Naive thymus-derived CD4-positive, alpha-beta T cell (primary cell): ENCODE measurements around the gene SARNP. TPM values are rescaled to one million over a fixed set of nuclear protein-coding genes. Genes with fewer than 3 reads are reported as not detected.

Experiments
- ATAC-seq: fragments of 150-1000 bp; cut with Tn5 transposase; 2 replicates; pipeline ENCODE4 v1.10.0; 2021; ENCODE audit warnings: mild to moderate bottlenecking, moderate library complexity
- CTCF ChIA-PET: fragments of 350-600 bp; sonication (Branson Sonifier 250); formaldehyde crosslinking; loops from one replicate; lab custom pipeline; 2021; ENCODE audit warnings: antibody characterized with exemption; lab: Charles Lee
- POLR2A ChIA-PET: fragments of 350-600 bp; sonication (Branson Sonifier 250); formaldehyde crosslinking; loops from one replicate; lab custom pipeline; 2021; ENCODE audit warnings: antibody characterized with exemption, inconsistent platforms; lab: Charles Lee
- DNase-seq, 9 donors: peaks; one replicate each; pipeline versions ENCODE4 v3.0.0 to v3.0.0-alpha.2; 2020 to 2022; ENCODE audit warnings: mixed read lengths in 1 of 9
- H3K27ac ChIP-seq: one replicate; pipeline ENCODE4 v1.7.0; 2013; ENCODE audit warnings: mild to moderate bottlenecking, low read depth, low read length, moderate library complexity
- H3K27me3 ChIP-seq, 2 donors: one replicate each; pipeline ENCODE4 v1.7.0; 2013; ENCODE audit warnings: low read length in 2 of 2, mild to moderate bottlenecking in 2 of 2, moderate library complexity in 2 of 2; ENCODE audit not compliant: control insufficient read depth in 2 of 2, insufficient read depth in 2 of 2
- H3K36me3 ChIP-seq, 3 experiments: 1 replicate in 2 of 3; 2 replicates in 1 of 3; pipeline ENCODE4 v1.7.0; 2013; ENCODE audit warnings: low read length in 3 of 3, mild to moderate bottlenecking in 3 of 3, moderate library complexity in 1 of 3; ENCODE audit not compliant: insufficient read depth in 3 of 3, control insufficient read depth in 2 of 3
- H3K4me1 ChIP-seq, 2 donors: one replicate each; pipeline ENCODE4 v1.7.0; 2013; ENCODE audit warnings: low read length in 2 of 2, mild to moderate bottlenecking in 2 of 2, moderate library complexity in 1 of 2; ENCODE audit not compliant: control insufficient read depth in 2 of 2, insufficient read depth in 2 of 2
- H3K4me3 ChIP-seq: 2 replicates; pipeline ENCODE4 v1.7.0; 2013; ENCODE audit warnings: mild to moderate bottlenecking, low read length
- H3K9me3 ChIP-seq, 3 experiments: 1 replicate in 2 of 3; 2 replicates in 1 of 3; pipeline ENCODE4 v1.7.0; 2013; ENCODE audit warnings: low read length in 3 of 3; ENCODE audit not compliant: control insufficient read depth in 2 of 3
- H3K27ac Mint-ChIP-seq, 9 donors: one replicate each; pipeline ENCODE4 v1.8.0; 2020 to 2022; ENCODE audit warnings: mixed read lengths in 9 of 9, mild to moderate bottlenecking in 8 of 9, moderate library complexity in 5 of 9, inconsistent platforms in 2 of 9
- H3K27me3 Mint-ChIP-seq, 5 donors: one replicate each; pipeline ENCODE4 v1.8.0; 2021 to 2022; ENCODE audit warnings: mixed read lengths in 5 of 5, mild to moderate bottlenecking in 1 of 5
- H3K36me3 Mint-ChIP-seq, 5 donors: one replicate each; pipeline ENCODE4 v1.8.0; 2020 to 2022; ENCODE audit warnings: mixed read lengths in 5 of 5, mild to moderate bottlenecking in 3 of 5, inconsistent platforms in 1 of 5
- H3K4me1 Mint-ChIP-seq, 7 donors: one replicate each; pipeline ENCODE4 v1.8.0; 2020 to 2022; ENCODE audit warnings: mixed read lengths in 7 of 7, mild to moderate bottlenecking in 3 of 7, inconsistent platforms in 1 of 7
- H3K4me3 Mint-ChIP-seq, 10 donors: one replicate each; pipeline ENCODE4 v1.8.0; 2020 to 2022; ENCODE audit warnings: mild to moderate bottlenecking in 10 of 10, mixed read lengths in 10 of 10, moderate library complexity in 6 of 10, inconsistent platforms in 2 of 10
- H3K9me3 Mint-ChIP-seq, 11 donors: one replicate each; pipeline ENCODE4 v1.8.0; 2020 to 2022; ENCODE audit warnings: mixed read lengths in 11 of 11, mild to moderate bottlenecking in 4 of 11, inconsistent platforms in 1 of 11, moderate library complexity in 1 of 11
- intact Hi-C, 2 donors: fragments of 100-400 bp; cut with micrococcal nuclease; formaldehyde crosslinking; loops; one replicate each; pipeline ENCODE4 v1.15.1; 2023
- polyA plus RNA-seq, 2 donors: library from polyadenylated mRNA; unstranded; fragments of 300-500 nt; fragmentation: Illumina TruSeq; gene quantifications; one replicate each; pipeline ENCODE4 v1.2.3, GENCODE V29; 2021
- total RNA-seq, 6 experiments: library from RNA in 5 of 6; stranded (reverse) in 5 of 6; gene quantifications; 1 replicate in 5 of 6; 2 replicates in 1 of 6; pipeline ENCODE4 v1.2.3 and lab custom pipeline; 2021 to 2026

The SARNP gene
- total and polyA plus RNA-seq, 7 experiments from 2014 or later = 28.0 to 115 (median 43.5) TPM

GRCh38 chr12:55742719-55743405 lies 74.7 kb downstream of the SARNP start, which contains the start of gene GDF11:
Gene GDF11, plus strand, starts transcription at chr12:55743122. Its CDS starts 195 bp downstream, at chr12:55743317.
- Histone ChIP-seq H3K4me3 (peak within 1 kb of the TSS; percentile 78), H3K4me1 (peaks cover 9 to 24% of the 10 kb centered on the region in 2 donors), H3K27ac (peak within 1 kb of the TSS; percentile 71), H3K27me3 (no peaks in the 10 kb centered on the region), H3K36me3 (peaks cover 0 to 3% (median 0%) of the 10 kb centered on the region in 3 experiments), H3K9me3 (no peaks in the 10 kb centered on the region)
- peaks cover 34 to 54% (median 44%) of the 10 kb centered on the region in 7 donors for H3K4me1 Mint-ChIP-seq
- ChIA-PET CTCF (interaction anchor here (0.9 to 1.3 kb wide), 2 partner anchors 50 to 384 kb away, joined by 3 read pairs; no protein-coding TSS in a partner anchor), POLR2A (interaction anchor here (0.6 to 3.0 kb wide), 17 partner anchors 9 to 596 kb away, joined by 3 to 13 read pairs (median 4); partner anchors contain the start of genes IL23A, ORMDL2, PYM1 and RAB5B)
- no peaks in the 10 kb centered on the region for H3K9me3 Mint-ChIP-seq
- H3K36me3 Mint-ChIP-seq = peaks cover 0 to 2% (median 0%) of the 10 kb centered on the region in 5 donors
- peak within 1 kb of the TSS; percentile 90 to 96 (median 94) for H3K4me3 Mint-ChIP-seq
- intact Hi-C loops = loop anchor here (1.0 kb wide), 2 partner anchors 230 to 298 kb away; partner anchors contain the start of gene RPS26 (in 1 of the 2)
- peak; percentile 40 to 79 (median 62) for DNase-seq
- peak within 1 kb of the TSS; percentile 78 to 96 (median 85) for H3K27ac Mint-ChIP-seq
- H3K27me3 Mint-ChIP-seq = peaks cover 0 to 8% (median 0%) of the 10 kb centered on the region in 5 donors
- ATAC-seq = peak; percentile 74

GRCh38 chr12:55741931-55742680 lies 75.4 kb downstream of the SARNP start:
- POLR2A ChIA-PET = interaction anchor here (0.6 to 2.4 kb wide), 10 partner anchors 12 to 523 kb away, joined by 3 to 10 read pairs (median 4); no protein-coding TSS in a partner anchor
- DNase-seq = no peak
- H3K4me3 Mint-ChIP-seq = peak overlapping the region; percentile 69 to 92 (median 84)
- Histone ChIP-seq H3K4me1 (peaks cover 15 to 31% of the 10 kb centered on the region in 2 donors), H3K36me3 (peaks cover 0 to 3% (median 0%) of the 10 kb centered on the region in 3 experiments), H3K4me3 (peak overlapping the region; percentile 42), H3K9me3 (no peaks in the 10 kb centered on the region), H3K27me3 (no peaks in the 10 kb centered on the region), H3K27ac (peak overlapping the region; percentile 71)
- intact Hi-C loops = no loop called here
- peaks cover 41 to 59% (median 48%) of the 10 kb centered on the region in 7 donors for H3K4me1 Mint-ChIP-seq
- no peak for ATAC-seq
- H3K27ac Mint-ChIP-seq = peak overlapping the region; percentile 78 to 96 (median 83)
- H3K9me3 Mint-ChIP-seq = no peaks in the 10 kb centered on the region
- H3K27me3 Mint-ChIP-seq = peaks cover 0 to 8% (median 0%) of the 10 kb centered on the region in 5 donors
- CTCF ChIA-PET = interaction anchor here (0.5 to 1.1 kb wide), 6 partner anchors 10 to 202 kb away, joined by 3 to 4 read pairs (median 3); no protein-coding TSS in a partner anchor
- no peaks in the 10 kb centered on the region for H3K36me3 Mint-ChIP-seq

GRCh38 chr12:55739025-55739378 lies 78.5 kb downstream of the SARNP start:
- POLR2A ChIA-PET = interaction anchor here (0.6 to 4.3 kb wide), 29 partner anchors 9 to 483 kb away, joined by 3 to 31 read pairs (median 5); partner anchors contain the start of genes BLOC1S1, CD63, DNAJC14 and ORMDL2
- no peak for ATAC-seq
- peaks cover 27 to 45% (median 30%) of the 10 kb centered on the region in 7 donors for H3K4me1 Mint-ChIP-seq
- peaks cover 15 to 20% of the 10 kb centered on the region in 2 donors for H3K4me1 ChIP-seq
- H3K36me3 Mint-ChIP-seq = no peaks in the 10 kb centered on the region
- H3K27ac Mint-ChIP-seq = peak overlapping the region in 8 of 9 donors; percentile 89 to 96 (median 92)
- H3K4me3 ChIP-seq = peak overlapping the region; percentile 91
- no peaks in the 10 kb centered on the region for H3K27me3 ChIP-seq
- DNase-seq = no peak
- peaks cover 0 to 8% (median 0%) of the 10 kb centered on the region in 5 donors for H3K27me3 Mint-ChIP-seq
- H3K9me3 Mint-ChIP-seq = no peaks in the 10 kb centered on the region
- peak overlapping the region; percentile 74 to 94 (median 89) for H3K4me3 Mint-ChIP-seq
- CTCF ChIA-PET = interaction anchor here (0.5 to 4.9 kb wide), 32 partner anchors 8 to 451 kb away, joined by 3 to 46 read pairs (median 6); partner anchors contain the start of genes BLOC1S1, CD63, DNAJC14 and ORMDL2
- intact Hi-C loops = loop anchor here (1.0 to 10.0 kb wide), 8 partner anchors 22 to 562 kb away; partner anchors contain the start of genes BLOC1S1 (in 1 of the 2), CS (in 1 of the 2), PA2G4 (in 1 of the 2) and PYM1 (in 1 of the 2)
- no peak overlapping the region for H3K27ac ChIP-seq
- H3K36me3 ChIP-seq = peaks cover 0 to 3% (median 0%) of the 10 kb centered on the region in 3 experiments
- H3K9me3 ChIP-seq = no peaks in the 10 kb centered on the region

- intact Hi-C loops = loop anchor here (1.0 to 10.0 kb wide), 22 partner anchors 8 to 726 kb away; partner anchors contain the start of genes PA2G4 (in 2 of the 2), PYM1 (in 2 of the 2), RPS26 (in 2 of the 2) and SMARCC2 (in 2 of the 2)
- H3K9me3 Mint-ChIP-seq = no peaks in the 10 kb centered on the region
- H3K27me3 Mint-ChIP-seq = peaks cover 0 to 8% (median 0%) of the 10 kb centered on the region in 5 donors
- ATAC-seq (peak; percentile 79), DNase-seq (peak in 8 of 9 donors; percentile 69 to 88 (median 81))
- H3K9me3 ChIP-seq = no peaks in the 10 kb centered on the region
- H3K4me1 Mint-ChIP-seq = peaks cover 26 to 43% (median 29%) of the 10 kb centered on the region in 7 donors
- no peaks in the 10 kb centered on the region for H3K36me3 Mint-ChIP-seq
- ChIA-PET POLR2A (interaction anchor here (0.6 to 4.3 kb wide), 33 partner anchors 9 to 622 kb away, joined by 3 to 31 read pairs (median 4); partner anchors contain the start of genes BLOC1S1, CD63, DNAJC14 and ORMDL2), CTCF (interaction anchor here (0.5 to 4.9 kb wide), 43 partner anchors 9 to 687 kb away, joined by 3 to 46 read pairs (median 5); partner anchors contain the start of genes ANKRD52, BLOC1S1, CD63 and DNAJC14)
- H3K27ac ChIP-seq = peak overlapping the region; percentile 76
- peak overlapping the region; percentile 74 to 94 (median 89) for H3K4me3 Mint-ChIP-seq
- peak overlapping the region; percentile 86 to 96 (median 92) for H3K27ac Mint-ChIP-seq
- peaks cover 0 to under 1% (median 0%) of the 10 kb centered on the region in 3 experiments for H3K36me3 ChIP-seq
- H3K4me3 ChIP-seq = peak overlapping the region; percentile 91
- H3K27me3 ChIP-seq = no peaks in the 10 kb centered on the region
- H3K4me1 ChIP-seq = peaks cover 15 to 18% of the 10 kb centered on the region in 2 donors
Observed at GRCh38 chr12:55738123-55739024, 79.2 kb downstream of the SARNP start.

- peak overlapping the region; percentile 76 for H3K27ac ChIP-seq
- Mint-ChIP-seq H3K27ac (peak overlapping the region; percentile 86 to 96 (median 92)), H3K4me1 (peaks cover 24 to 40% (median 27%) of the 10 kb centered on the region in 7 donors), H3K4me3 (peak overlapping the region; percentile 74 to 94 (median 89)), H3K9me3 (no peaks in the 10 kb centered on the region), H3K27me3 (peaks cover 0 to 7% (median 0%) of the 10 kb centered on the region in 5 donors), H3K36me3 (no peaks in the 10 kb centered on the region)
- ATAC-seq = no peak
- ChIA-PET CTCF (interaction anchor here (0.6 to 4.9 kb wide), 29 partner anchors 8 to 687 kb away, joined by 3 to 46 read pairs (median 6); partner anchors contain the start of genes ANKRD52, BLOC1S1, CD63 and DNAJC14), POLR2A (interaction anchor here (0.8 to 4.3 kb wide), 22 partner anchors 8 to 622 kb away, joined by 3 to 31 read pairs (median 4); partner anchors contain the start of genes BLOC1S1, CD63, DGKA and DNAJC14)
- no peaks in the 10 kb centered on the region for H3K27me3 ChIP-seq
- intact Hi-C loops = loop anchor here (1.0 to 10.0 kb wide), 26 partner anchors 7 to 727 kb away; partner anchors contain the start of genes PA2G4 (in 2 of the 2), PYM1 (in 2 of the 2), SMARCC2 (in 2 of the 2) and ANKRD52 (in 1 of the 2)
- DNase-seq = no peak
- no peaks in the 10 kb centered on the region for H3K9me3 ChIP-seq
- peak overlapping the region; percentile 91 for H3K4me3 ChIP-seq
- peaks cover 13 to 17% of the 10 kb centered on the region in 2 donors for H3K4me1 ChIP-seq
- no peaks in the 10 kb centered on the region for H3K36me3 ChIP-seq
Observed at GRCh38 chr12:55737581-55738122, 79.9 kb downstream of the SARNP start.
